ENCODE measurements around the gene PHACTR4. TPM values are rescaled to one million over a fixed set of nuclear protein-coding genes. Genes with fewer than 3 reads are reported as not detected.

Gene PHACTR4
- total RNA-seq, 1 experiment from 2014 or later: 52.9 TPM

DNA sequence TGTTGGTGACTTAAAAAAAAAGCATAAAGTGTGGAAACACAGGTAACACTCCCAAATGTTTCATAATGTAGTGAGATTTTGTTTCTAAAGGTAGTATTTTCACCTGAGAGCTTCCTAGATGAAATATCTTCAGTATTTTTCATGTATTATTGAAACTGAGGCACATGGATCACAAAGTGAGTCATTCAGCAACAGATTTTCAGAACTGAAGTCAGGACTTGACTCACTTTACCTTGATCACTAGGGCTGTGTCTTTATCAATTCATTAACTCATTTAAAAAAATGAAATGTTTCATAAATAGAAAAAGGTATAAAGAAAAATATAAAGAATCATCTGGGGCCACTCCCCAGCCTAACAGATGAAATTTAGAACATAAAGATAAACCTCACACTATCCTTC is 69.8 kb downstream of the PHACTR4 start (continued):
- TF ChIP-seq, protein P1, sequence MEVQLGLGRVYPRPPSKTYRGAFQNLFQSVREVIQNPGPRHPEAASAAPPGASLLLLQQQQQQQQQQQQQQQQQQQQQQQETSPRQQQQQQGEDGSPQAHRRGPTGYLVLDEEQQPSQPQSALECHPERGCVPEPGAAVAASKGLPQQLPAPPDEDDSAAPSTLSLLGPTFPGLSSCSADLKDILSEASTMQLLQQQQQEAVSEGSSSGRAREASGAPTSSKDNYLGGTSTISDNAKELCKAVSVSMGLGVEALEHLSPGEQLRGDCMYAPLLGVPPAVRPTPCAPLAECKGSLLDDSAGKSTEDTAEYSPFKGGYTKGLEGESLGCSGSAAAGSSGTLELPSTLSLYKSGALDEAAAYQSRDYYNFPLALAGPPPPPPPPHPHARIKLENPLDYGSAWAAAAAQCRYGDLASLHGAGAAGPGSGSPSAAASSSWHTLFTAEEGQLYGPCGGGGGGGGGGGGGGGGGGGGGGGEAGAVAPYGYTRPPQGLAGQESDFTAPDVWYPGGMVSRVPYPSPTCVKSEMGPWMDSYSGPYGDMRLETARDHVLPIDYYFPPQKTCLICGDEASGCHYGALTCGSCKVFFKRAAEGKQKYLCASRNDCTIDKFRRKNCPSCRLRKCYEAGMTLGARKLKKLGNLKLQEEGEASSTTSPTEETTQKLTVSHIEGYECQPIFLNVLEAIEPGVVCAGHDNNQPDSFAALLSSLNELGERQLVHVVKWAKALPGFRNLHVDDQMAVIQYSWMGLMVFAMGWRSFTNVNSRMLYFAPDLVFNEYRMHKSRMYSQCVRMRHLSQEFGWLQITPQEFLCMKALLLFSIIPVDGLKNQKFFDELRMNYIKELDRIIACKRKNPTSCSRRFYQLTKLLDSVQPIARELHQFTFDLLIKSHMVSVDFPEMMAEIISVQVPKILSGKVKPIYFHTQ (CRISPR knock-in tag; IDR thresholded peaks at IDR 0.05): no peak
- TF ChIP-seq, protein P2, sequence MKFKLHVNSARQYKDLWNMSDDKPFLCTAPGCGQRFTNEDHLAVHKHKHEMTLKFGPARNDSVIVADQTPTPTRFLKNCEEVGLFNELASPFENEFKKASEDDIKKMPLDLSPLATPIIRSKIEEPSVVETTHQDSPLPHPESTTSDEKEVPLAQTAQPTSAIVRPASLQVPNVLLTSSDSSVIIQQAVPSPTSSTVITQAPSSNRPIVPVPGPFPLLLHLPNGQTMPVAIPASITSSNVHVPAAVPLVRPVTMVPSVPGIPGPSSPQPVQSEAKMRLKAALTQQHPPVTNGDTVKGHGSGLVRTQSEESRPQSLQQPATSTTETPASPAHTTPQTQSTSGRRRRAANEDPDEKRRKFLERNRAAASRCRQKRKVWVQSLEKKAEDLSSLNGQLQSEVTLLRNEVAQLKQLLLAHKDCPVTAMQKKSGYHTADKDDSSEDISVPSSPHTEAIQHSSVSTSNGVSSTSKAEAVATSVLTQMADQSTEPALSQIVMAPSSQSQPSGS (CRISPR knock-in tag; IDR thresholded peaks at IDR 0.05; ENCODE audit: borderline replicate concordance, low read depth): no peak
- TF ChIP-seq TCF7 (CRISPR knock-in tag; IDR thresholded peaks at IDR 0.05; ENCODE audit: low read depth) (no peak), EMX1 (CRISPR knock-in tag; IDR thresholded peaks at IDR 0.05) (no peak), SMAD3 (CRISPR knock-in tag; IDR thresholded peaks at IDR 0.05; ENCODE audit: borderline replicate concordance) (no peak), HMGXB4 (CRISPR knock-in tag; IDR thresholded peaks at IDR 0.05) (no peak), E2F5 (CRISPR knock-in tag; IDR thresholded peaks at IDR 0.05) (no peak), FOXP4 (CRISPR knock-in tag; IDR thresholded peaks at IDR 0.05) (no peak)
- TF ChIP-seq, protein P3, sequence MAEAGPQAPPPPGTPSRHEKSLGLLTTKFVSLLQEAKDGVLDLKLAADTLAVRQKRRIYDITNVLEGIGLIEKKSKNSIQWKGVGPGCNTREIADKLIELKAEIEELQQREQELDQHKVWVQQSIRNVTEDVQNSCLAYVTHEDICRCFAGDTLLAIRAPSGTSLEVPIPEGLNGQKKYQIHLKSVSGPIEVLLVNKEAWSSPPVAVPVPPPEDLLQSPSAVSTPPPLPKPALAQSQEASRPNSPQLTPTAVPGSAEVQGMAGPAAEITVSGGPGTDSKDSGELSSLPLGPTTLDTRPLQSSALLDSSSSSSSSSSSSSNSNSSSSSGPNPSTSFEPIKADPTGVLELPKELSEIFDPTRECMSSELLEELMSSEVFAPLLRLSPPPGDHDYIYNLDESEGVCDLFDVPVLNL (CRISPR knock-in tag; IDR thresholded peaks at IDR 0.05; ENCODE audit: borderline replicate concordance, low read depth): no peak
- TF ChIP-seq, protein P4, sequence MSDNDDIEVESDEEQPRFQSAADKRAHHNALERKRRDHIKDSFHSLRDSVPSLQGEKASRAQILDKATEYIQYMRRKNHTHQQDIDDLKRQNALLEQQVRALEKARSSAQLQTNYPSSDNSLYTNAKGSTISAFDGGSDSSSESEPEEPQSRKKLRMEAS (CRISPR knock-in tag; IDR thresholded peaks at IDR 0.05): no peak
- TF ChIP-seq, protein P5, sequence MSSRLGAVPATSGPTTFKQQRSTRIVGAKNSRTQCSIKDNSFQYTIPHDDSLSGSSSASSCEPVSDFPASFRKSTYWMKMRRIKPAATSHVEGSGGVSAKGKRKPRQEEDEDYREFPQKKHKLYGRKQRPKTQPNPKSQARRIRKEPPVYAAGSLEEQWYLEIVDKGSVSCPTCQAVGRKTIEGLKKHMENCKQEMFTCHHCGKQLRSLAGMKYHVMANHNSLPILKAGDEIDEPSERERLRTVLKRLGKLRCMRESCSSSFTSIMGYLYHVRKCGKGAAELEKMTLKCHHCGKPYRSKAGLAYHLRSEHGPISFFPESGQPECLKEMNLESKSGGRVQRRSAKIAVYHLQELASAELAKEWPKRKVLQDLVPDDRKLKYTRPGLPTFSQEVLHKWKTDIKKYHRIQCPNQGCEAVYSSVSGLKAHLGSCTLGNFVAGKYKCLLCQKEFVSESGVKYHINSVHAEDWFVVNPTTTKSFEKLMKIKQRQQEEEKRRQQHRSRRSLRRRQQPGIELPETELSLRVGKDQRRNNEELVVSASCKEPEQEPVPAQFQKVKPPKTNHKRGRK (CRISPR knock-in tag; IDR thresholded peaks at IDR 0.05; ENCODE audit: borderline replicate concordance): no peak

DNA sequence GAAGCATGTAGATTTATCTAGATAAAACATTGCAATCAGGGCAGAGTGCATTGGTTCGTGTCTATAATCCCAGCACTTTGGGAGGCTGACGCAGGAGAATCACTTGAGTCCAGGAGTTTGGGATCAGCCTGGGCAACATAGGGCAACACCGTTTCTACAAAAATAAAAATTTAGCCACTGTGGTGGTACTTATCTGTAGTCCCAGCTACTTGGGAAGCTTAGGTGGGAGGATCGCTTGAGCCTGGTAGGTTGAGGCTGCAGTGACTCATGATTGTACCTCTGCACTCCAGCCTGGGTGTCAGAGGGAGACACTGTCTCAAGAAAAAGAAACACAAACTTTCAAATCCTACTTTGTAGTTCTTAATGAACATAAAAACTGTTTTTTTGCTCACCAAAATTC is 72.1 kb downstream of the PHACTR4 start:
- peaks cover 17% of the 10 kb centered on the region for H3K36me3 Mint-ChIP-seq
- no peak for TF ChIP-seq USF2 (CRISPR knock-in tag; IDR thresholded peaks at IDR 0.05)
- TF ChIP-seq MXD4 (CRISPR knock-in tag; IDR thresholded peaks at IDR 0.05; ENCODE audit: borderline replicate concordance): no peak
- no peak for TF ChIP-seq ZNF396 (CRISPR knock-in tag; IDR thresholded peaks at IDR 0.05; ENCODE audit: borderline replicate concordance)
- no peak for TF ChIP-seq CDX4 (CRISPR knock-in tag; IDR thresholded peaks at IDR 0.05; ENCODE audit: borderline replicate concordance)
- no peak for TF ChIP-seq SMAD4 (CRISPR knock-in tag; IDR thresholded peaks at IDR 0.05)
- TF ChIP-seq, protein P6, sequence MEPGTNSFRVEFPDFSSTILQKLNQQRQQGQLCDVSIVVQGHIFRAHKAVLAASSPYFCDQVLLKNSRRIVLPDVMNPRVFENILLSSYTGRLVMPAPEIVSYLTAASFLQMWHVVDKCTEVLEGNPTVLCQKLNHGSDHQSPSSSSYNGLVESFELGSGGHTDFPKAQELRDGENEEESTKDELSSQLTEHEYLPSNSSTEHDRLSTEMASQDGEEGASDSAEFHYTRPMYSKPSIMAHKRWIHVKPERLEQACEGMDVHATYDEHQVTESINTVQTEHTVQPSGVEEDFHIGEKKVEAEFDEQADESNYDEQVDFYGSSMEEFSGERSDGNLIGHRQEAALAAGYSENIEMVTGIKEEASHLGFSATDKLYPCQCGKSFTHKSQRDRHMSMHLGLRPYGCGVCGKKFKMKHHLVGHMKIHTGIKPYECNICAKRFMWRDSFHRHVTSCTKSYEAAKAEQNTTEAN (CRISPR knock-in tag; IDR thresholded peaks at IDR 0.05): no peak
- TF ChIP-seq NFATC4 (CRISPR knock-in tag; IDR thresholded peaks at IDR 0.05): no peak
- no peak for TF ChIP-seq MYBL2 (CRISPR knock-in tag; IDR thresholded peaks at IDR 0.05)
- no peak for TF ChIP-seq KAT7 (CRISPR knock-in tag; IDR thresholded peaks at IDR 0.05; ENCODE audit: borderline replicate concordance)
- ATAC-seq (no peak), DNase-seq (ENCODE audit: low spot score) (no peak)
- POLR2A ChIA-PET: no interaction called here
- peak overlapping the region; percentile 74 for H3K27ac Mint-ChIP-seq
- H3K4me3 Mint-ChIP-seq: no peak overlapping the region
- H3K4me1 Mint-ChIP-seq: peaks cover 17% of the 10 kb centered on the region
- no peaks in the 10 kb centered on the region for H3K27me3 Mint-ChIP-seq (ENCODE audit: low read depth)
- CTCF ChIA-PET: no interaction called here
- peaks cover 15% of the 10 kb centered on the region for H3K9me3 Mint-ChIP-seq
